Omental fat pad (tissue), 4 donors: ENCODE data around the gene VPS4B. TPM values are rescaled to one million over a fixed set of nuclear protein-coding genes. Genes with fewer than 3 reads are reported as not detected.

ENCODE experiments used
- ATAC-seq: fragments of 150-250 bp; one replicate; pipeline ENCODE4 v1.9.1; 2016; ENCODE audit warnings: mild to moderate bottlenecking, moderate library complexity; ENCODE audit not compliant: low FRiP score
- DNase-seq: peaks from one replicate; pipeline ENCODE4 v3.0.0-alpha.2; 2019; ENCODE audit warnings: low spot score
- total RNA-seq, 4 donors: library from RNA; depleted of rRNA; stranded (reverse); fragments of >200 nt; gene quantifications; one replicate each; pipeline ENCODE4 v1.1.0, GENCODE V29; 2016
- TF ChIP-seq, protein P1 (sequence below), 3 donors: fragments of 450-650 bp; IDR thresholded peaks; one replicate each; pipeline ENCODE4 v1.5.1; 2016 to 2017; ENCODE audit warnings: antibody characterized with exemption in 3 of 3, mild to moderate bottlenecking in 3 of 3, moderate library complexity in 2 of 3

Gene VPS4B
- total RNA-seq, 4 donors from 2014 or later, result 26.6 to 45.4 (median 30.7) TPM

DNA sequence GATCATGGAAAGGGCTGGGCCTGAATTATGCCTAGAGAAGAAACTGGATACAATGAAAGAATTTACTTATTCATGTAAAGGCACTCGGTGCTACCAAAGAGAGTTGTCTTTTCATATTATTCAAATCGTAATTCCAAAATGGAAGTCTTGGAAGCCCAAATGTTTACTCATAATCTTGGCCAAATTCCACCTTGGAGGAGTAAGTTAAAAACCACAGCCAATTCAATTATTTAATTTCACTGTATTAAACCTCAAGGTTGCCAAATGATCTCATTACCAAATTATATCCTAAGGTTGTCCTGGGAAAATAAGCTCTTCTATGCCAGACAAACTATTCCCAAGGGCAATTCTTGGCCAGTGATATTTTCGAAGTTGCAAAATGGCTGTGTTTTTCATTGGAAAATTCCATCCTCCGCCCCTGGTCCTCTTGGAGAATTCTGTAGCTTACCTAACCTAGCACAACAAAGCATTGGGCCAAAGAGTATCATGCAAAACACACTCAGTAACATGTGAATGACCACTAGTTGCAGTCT lies 11.1 kb upstream of the VPS4B start:
- DNase-seq, result no peak
- ATAC-seq, result peak; percentile 65
- TF ChIP-seq, protein P1, sequence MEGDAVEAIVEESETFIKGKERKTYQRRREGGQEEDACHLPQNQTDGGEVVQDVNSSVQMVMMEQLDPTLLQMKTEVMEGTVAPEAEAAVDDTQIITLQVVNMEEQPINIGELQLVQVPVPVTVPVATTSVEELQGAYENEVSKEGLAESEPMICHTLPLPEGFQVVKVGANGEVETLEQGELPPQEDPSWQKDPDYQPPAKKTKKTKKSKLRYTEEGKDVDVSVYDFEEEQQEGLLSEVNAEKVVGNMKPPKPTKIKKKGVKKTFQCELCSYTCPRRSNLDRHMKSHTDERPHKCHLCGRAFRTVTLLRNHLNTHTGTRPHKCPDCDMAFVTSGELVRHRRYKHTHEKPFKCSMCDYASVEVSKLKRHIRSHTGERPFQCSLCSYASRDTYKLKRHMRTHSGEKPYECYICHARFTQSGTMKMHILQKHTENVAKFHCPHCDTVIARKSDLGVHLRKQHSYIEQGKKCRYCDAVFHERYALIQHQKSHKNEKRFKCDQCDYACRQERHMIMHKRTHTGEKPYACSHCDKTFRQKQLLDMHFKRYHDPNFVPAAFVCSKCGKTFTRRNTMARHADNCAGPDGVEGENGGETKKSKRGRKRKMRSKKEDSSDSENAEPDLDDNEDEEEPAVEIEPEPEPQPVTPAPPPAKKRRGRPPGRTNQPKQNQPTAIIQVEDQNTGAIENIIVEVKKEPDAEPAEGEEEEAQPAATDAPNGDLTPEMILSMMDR (IDR thresholded peaks at IDR 0.05), result no peak

DNA sequence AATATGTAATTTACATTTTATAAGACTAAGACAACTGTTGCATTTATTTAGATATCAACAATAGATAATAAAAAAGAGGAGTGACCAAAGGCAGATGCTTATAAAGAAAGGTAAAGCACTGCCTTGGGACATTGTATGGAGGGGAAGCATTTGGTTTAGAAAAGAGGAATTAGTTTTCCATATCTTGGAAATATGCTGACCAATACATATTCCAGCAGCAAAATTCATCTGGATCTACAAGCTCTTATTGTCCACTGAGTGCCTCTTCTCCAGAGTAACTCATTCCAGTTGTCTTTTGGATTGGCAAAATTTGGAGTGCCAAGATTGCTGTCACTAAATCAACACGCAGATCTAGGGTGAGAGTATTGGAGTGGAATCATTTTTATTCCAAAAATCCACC lies 8.9 kb upstream of the VPS4B start:
- DNase-seq (no peak), ATAC-seq (no peak)

DNA sequence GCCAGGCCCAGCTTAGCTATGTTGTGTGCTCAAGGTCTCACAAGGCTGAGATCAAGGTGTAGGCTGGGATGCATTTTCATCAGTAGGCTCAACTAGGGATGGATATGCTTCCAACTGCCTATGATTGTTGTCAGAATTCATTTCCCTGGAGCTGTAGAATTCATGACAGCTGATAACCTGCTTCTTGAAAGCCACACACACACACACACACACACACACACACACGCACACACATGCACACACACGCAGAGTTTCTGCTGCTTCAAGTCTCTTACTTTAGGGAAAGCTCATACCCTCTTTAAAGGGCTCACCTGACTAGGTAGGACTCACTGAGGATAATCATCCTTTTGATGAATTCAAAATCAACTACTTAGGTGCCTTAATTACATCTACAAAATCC lies 8.2 kb upstream of the VPS4B start:
- DNase-seq (no peak), ATAC-seq (no peak)
- TF ChIP-seq, protein P1 (IDR thresholded peaks at IDR 0.05), result no peak

More for the DNA sequence above, 8.9 kb upstream of the VPS4B start:
- TF ChIP-seq, protein P1 (IDR thresholded peaks at IDR 0.05), result no peak

DNA sequence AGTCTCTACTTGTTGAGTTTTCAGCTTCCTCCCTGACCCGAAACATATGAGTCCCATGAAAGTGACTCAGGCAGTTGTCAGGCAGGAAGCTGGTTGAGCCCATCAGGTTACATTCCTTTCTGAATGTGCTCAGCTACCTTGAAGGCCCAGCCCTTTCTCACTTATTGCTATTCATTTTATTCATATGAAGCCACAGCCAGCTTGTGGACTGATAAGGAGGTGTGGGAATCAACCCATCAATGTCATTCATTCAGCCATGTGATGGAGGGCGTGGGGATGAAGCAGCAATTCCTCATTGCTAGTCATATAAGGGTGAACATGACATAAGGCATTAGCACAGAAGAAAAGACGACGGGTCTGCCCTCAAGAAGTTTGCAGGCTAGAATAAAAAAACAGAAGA lies 5.3 kb upstream of the VPS4B start:
- no peak for DNase-seq
- no peak for ATAC-seq
- TF ChIP-seq, protein P1 (IDR thresholded peaks at IDR 0.05), result no peak

DNA sequence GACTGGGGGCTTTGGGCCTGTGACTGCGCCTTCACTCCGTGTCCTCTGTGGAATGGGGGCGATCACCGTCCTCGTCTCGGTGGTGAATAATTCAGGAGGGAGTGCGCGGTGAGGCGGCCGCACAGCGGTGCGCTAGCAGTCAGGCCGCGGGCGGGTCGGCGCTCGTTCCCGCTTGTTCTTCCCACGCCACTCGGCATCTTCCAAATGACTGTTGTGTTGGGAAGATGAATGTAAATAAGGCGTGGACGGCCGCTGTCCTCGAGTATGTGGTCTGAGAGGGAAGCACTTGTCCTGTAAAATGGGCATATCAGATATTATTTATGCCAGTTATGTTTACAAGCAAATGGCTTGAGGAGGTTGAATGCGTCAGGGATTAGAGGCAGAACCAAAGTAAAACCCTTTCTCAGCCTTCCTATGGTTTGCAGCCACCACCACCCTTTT lies 608 bp upstream of the VPS4B start:
- peak; percentile 72 for ATAC-seq
- DNase-seq, result no peak
- TF ChIP-seq, protein P1 (IDR thresholded peaks at IDR 0.05), result no peak

DNA sequence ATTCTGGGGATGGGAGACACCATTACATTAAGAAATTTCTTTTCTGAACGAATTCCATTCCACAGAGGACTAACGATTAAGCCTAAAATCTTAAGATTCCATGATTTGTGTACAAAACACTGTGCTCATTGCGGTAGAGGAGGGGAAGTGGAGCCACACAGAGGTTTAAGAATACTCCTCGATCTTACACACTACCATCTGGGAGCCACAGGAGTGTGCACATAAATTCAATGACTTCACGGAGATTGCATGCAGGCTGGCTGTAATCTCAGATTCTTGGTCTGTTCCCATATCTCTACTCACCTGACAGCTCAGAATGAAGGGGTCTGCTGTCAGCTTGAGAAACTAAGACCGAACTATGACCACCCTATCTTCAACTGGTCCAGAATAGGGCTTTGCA lies 762 bp downstream of the VPS4B start:
- no peak for ATAC-seq
- no peak for DNase-seq
- TF ChIP-seq, protein P1 (IDR thresholded peaks at IDR 0.05), result no peak

DNA sequence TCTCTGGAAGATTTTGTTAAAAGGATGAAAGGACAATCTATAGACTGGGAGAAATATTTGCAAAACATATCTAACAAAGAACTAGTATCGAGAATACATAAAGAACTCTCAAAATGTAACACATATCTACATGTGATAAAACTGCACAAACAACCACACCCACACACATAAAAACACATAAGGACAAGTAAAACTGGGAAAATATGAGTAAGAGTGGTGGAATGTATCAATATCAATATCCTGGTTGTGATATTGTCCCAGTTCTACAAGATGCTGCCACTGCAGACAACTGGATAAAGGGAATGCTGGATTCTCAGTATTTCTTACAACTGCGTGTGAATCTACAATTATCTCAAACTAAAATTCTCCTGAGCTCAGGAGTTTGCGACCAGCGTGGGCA lies 9.3 kb downstream of the VPS4B start:
- DNase-seq (no peak), ATAC-seq (no peak)
- TF ChIP-seq, protein P1 (IDR thresholded peaks at IDR 0.05), result no peak
